K562 (cell line): ENCODE results near the gene CSF1. TPM values are rescaled to one million over a fixed set of nuclear protein-coding genes. Genes with fewer than 3 reads are reported as not detected.

Experiments
- BRF1 ChIP-seq: IDR thresholded peaks from 3 replicates; pipeline ENCODE4 v1.6.1; 2011; ENCODE audit warnings: borderline replicate concordance, mild to moderate bottlenecking; ENCODE audit not compliant: insufficient read length; ENCODE audit errors: extremely low read depth
- DNMT1 ChIP-seq: fragments of 450-650 bp; IDR thresholded peaks from 2 replicates; pipeline ENCODE4 v1.6.1; 2016; ENCODE audit warnings: antibody characterized with exemption, mild to moderate bottlenecking
- KAT2B ChIP-seq: IDR thresholded peaks from one replicate; pipeline ENCODE4 v1.6.1; 2012; ENCODE audit warnings: low read depth, mild to moderate bottlenecking, control low read depth, inconsistent platforms, low read length, moderate library complexity
- LCOR ChIP-seq: sonication (generic); formaldehyde crosslinking; IDR thresholded peaks from 2 replicates; pipeline ENCODE4 v1.8.0; 2022; ENCODE audit warnings: mild to moderate bottlenecking, missing genetic modification reagents
- PTRF ChIP-seq: fragments of 450-650 bp; IDR thresholded peaks from 2 replicates; pipeline ENCODE4 v1.6.1; 2016; ENCODE audit warnings: mild to moderate bottlenecking, missing genetic modification characterization, missing compliant biosample characterization
- SLC30A9 ChIP-seq: fragments of 250-450 bp; sonication (Bioruptor Pico); IDR thresholded peaks from 2 replicates; pipeline ENCODE4 v1.8.0; 2022; ENCODE audit warnings: mild to moderate bottlenecking, moderate library complexity
- SP1 ChIP-seq: sonication (generic); formaldehyde crosslinking; IDR thresholded peaks from 2 replicates; pipeline ENCODE4 v1.8.1; 2022; ENCODE audit warnings: mild to moderate bottlenecking, missing genetic modification reagents
- WHSC1 ChIP-seq: IDR thresholded peaks from one replicate; pipeline ENCODE4 v1.6.1; 2012; ENCODE audit warnings: low read length, control low read depth, inconsistent platforms
- ZBTB7A ChIP-seq: IDR thresholded peaks from 2 replicates; pipeline ENCODE4 v1.6.1; 2011; ENCODE audit warnings: low read depth, mild to moderate bottlenecking, low read length, moderate library complexity, borderline replicate concordance; ENCODE audit not compliant: control insufficient read depth
- ZFP91 ChIP-seq: sonication (generic); formaldehyde crosslinking; IDR thresholded peaks from 2 replicates; pipeline ENCODE4 v1.8.0; 2022; ENCODE audit warnings: mild to moderate bottlenecking, missing genetic modification reagents
- ZNF395 ChIP-seq: fragments of 200-800 bp; sonication (Bioruptor generic); IDR thresholded peaks from 2 replicates; pipeline ENCODE4 v1.6.1; 2017; ENCODE audit warnings: missing genetic modification characterization, missing compliant biosample characterization
- ZNF511 ChIP-seq: sonication (generic); formaldehyde crosslinking; IDR thresholded peaks from 2 replicates; pipeline ENCODE4 v1.8.0; 2022; ENCODE audit warnings: mild to moderate bottlenecking, missing genetic modification reagents
- ZNF584 ChIP-seq: fragments of 200-800 bp; sonication (Bioruptor generic); IDR thresholded peaks from 2 replicates; pipeline ENCODE4 v1.6.1; 2016; ENCODE audit warnings: low read depth, mild to moderate bottlenecking, missing genetic modification characterization, missing compliant biosample characterization
- polyA plus RNA-seq, 8 experiments: library from polyadenylated mRNA; depleted of rRNA in 4 of 8; stranded (reverse) in 5 of 8; unstranded in 3 of 8; fragments of >200 nt; fragmentation: Nextera tagmentation in 2 of 8; fragmentation: Illumina TruSeq in 1 of 8; extraction: Ambion mirVana in 2 of 8; extraction: Trizol in 1 of 8; gene quantifications; 2 replicates each; pipeline versions ENCODE4 v1.2.1 to v1.2.3, GENCODE V29; 2011 to 2014; ENCODE audit warnings: inconsistent platforms in 1 of 8, missing spikeins in 1 of 8
- total RNA-seq, 7 experiments: library from RNA; depleted of rRNA in 6 of 7; stranded (reverse); fragments of >200 nt in 6 of 7; fragmentation: Illumina TruSeq in 2 of 7; extraction: Trizol in 2 of 7; gene quantifications; 2 replicates each; pipeline versions ENCODE4 v1.2.1 to v1.2.3, GENCODE V29; 2011 to 2021; ENCODE audit warnings: low replicate concordance in 1 of 7
- TF ChIP-seq, protein P1 (sequence below): sonication (generic); formaldehyde crosslinking; IDR thresholded peaks from 2 replicates; pipeline ENCODE4 v1.8.0; 2022; ENCODE audit warnings: mild to moderate bottlenecking, missing genetic modification reagents
- TF ChIP-seq, protein P2 (sequence below): fragments of 250-450 bp; sonication (Bioruptor Pico); IDR thresholded peaks from 2 replicates; pipeline ENCODE4 v1.4.0; 2020; ENCODE audit warnings: mild to moderate bottlenecking, moderate library complexity, borderline replicate concordance

The CSF1 gene
- total and polyA plus RNA-seq, 9 of the 15 experiments (the other 6 are each of a cell fraction or from before 2014, with no cell fraction given): 0.18 to 11.8 (median 2.8) TPM

DNA sequence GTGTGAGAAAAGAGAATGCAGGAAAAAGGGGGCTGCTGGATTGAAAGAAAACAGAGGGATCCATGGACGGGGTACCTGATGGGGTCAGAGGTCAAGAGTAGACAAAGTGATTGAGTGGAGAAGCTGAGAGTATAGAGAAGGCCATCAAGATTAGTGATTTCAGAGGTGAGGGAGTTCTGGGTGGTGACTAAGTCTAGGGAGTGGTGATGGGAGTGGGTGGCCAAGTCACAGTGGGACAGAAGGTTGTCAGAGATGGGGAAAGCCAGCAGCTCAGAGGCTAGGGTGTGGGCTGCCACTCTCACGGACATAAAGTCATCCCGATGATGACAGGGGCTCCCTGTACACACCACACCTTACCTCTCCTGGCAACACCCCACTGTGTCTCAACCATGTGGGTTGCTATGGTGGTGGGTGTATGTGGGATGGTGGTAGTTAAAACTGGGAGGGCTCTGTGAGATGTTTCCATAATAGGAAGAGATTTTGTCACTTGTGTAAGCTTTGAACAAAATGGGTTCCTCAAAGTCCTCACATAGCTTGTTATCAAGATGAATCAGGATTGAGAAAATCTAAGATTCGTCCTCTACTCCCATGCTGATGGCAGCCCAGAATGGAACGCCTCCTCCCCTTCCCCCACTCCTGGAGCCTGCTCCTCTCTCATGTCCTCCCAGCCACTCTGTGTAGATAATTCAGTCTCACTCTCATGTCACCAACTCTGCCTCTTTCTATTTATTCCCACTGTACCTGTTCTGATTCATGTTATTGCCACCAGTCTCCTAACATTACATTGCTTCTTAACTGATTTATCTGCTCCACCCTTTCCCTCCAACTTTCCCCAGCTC is 20.3 kb upstream of the CSF1 start (continued):
- TF ChIP-seq, protein P1, sequence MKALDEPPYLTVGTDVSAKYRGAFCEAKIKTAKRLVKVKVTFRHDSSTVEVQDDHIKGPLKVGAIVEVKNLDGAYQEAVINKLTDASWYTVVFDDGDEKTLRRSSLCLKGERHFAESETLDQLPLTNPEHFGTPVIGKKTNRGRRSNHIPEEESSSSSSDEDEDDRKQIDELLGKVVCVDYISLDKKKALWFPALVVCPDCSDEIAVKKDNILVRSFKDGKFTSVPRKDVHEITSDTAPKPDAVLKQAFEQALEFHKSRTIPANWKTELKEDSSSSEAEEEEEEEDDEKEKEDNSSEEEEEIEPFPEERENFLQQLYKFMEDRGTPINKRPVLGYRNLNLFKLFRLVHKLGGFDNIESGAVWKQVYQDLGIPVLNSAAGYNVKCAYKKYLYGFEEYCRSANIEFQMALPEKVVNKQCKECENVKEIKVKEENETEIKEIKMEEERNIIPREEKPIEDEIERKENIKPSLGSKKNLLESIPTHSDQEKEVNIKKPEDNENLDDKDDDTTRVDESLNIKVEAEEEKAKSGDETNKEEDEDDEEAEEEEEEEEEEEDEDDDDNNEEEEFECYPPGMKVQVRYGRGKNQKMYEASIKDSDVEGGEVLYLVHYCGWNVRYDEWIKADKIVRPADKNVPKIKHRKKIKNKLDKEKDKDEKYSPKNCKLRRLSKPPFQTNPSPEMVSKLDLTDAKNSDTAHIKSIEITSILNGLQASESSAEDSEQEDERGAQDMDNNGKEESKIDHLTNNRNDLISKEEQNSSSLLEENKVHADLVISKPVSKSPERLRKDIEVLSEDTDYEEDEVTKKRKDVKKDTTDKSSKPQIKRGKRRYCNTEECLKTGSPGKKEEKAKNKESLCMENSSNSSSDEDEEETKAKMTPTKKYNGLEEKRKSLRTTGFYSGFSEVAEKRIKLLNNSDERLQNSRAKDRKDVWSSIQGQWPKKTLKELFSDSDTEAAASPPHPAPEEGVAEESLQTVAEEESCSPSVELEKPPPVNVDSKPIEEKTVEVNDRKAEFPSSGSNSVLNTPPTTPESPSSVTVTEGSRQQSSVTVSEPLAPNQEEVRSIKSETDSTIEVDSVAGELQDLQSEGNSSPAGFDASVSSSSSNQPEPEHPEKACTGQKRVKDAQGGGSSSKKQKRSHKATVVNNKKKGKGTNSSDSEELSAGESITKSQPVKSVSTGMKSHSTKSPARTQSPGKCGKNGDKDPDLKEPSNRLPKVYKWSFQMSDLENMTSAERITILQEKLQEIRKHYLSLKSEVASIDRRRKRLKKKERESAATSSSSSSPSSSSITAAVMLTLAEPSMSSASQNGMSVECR: peak; percentile 3; the same call in 1 of the 2 replicates
- TF ChIP-seq DNMT1: no peak
- TF ChIP-seq BRF1: no peak
- TF ChIP-seq, protein P2, sequence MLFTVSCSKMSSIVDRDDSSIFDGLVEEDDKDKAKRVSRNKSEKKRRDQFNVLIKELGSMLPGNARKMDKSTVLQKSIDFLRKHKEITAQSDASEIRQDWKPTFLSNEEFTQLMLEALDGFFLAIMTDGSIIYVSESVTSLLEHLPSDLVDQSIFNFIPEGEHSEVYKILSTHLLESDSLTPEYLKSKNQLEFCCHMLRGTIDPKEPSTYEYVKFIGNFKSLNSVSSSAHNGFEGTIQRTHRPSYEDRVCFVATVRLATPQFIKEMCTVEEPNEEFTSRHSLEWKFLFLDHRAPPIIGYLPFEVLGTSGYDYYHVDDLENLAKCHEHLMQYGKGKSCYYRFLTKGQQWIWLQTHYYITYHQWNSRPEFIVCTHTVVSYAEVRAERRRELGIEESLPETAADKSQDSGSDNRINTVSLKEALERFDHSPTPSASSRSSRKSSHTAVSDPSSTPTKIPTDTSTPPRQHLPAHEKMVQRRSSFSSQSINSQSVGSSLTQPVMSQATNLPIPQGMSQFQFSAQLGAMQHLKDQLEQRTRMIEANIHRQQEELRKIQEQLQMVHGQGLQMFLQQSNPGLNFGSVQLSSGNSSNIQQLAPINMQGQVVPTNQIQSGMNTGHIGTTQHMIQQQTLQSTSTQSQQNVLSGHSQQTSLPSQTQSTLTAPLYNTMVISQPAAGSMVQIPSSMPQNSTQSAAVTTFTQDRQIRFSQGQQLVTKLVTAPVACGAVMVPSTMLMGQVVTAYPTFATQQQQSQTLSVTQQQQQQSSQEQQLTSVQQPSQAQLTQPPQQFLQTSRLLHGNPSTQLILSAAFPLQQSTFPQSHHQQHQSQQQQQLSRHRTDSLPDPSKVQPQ (CRISPR knock-in tag): no peak
- no peak for TF ChIP-seq WHSC1
- peak; percentile 28; the same call in 1 of the 2 replicates for TF ChIP-seq ZBTB7A
- no peak for TF ChIP-seq ZNF511 (CRISPR knock-in tag)
- TF ChIP-seq LCOR (CRISPR knock-in tag): no peak
- no peak for TF ChIP-seq SLC30A9 (CRISPR knock-in tag)
- no peak for TF ChIP-seq KAT2B
- TF ChIP-seq PTRF (tag): no peak
- no peak for TF ChIP-seq SP1 (CRISPR knock-in tag)
- TF ChIP-seq ZNF584 (CRISPR knock-in tag): no peak
- TF ChIP-seq ZFP91 (CRISPR knock-in tag): no peak
- 0 out of 2 replicates have a peak, but pooled peaks have one; percentile 48 for TF ChIP-seq ZNF395 (CRISPR knock-in tag)
